HepG2 (cell line): Measurements from ENCODE around the gene MED19. TPM values are rescaled to one million over a fixed set of nuclear protein-coding genes. Genes with fewer than 3 reads are reported as not detected.
A peak's percentile ranks its signal among the peaks of the same experiment; 100 is the strongest.

Source experiments
- CEBPG ChIP-seq: IDR thresholded peaks from 2 replicates; pipeline ENCODE4 v1.6.1; 2016
- FOXK2 ChIP-seq: fragments of 450-650 bp; IDR thresholded peaks from 2 replicates; pipeline ENCODE4 v1.6.1; 2016
- GABPA ChIP-seq, 2 experiments: IDR thresholded peaks; 2 replicates each; pipeline ENCODE4 v1.6.1; 2011 to 2016; ENCODE audit warnings: low read depth in 2 of 2, low read length in 1 of 2, missing biosample characterization in 1 of 2, missing genetic modification characterization in 1 of 2
- PRMT3 ChIP-seq: sonication (generic); formaldehyde crosslinking; IDR thresholded peaks from 2 replicates; pipeline ENCODE4 v1.8.1; 2022; ENCODE audit warnings: low read depth, mild to moderate bottlenecking, moderate library complexity, missing genetic modification reagents, borderline replicate concordance
- SALL2 ChIP-seq: sonication (generic); formaldehyde crosslinking; IDR thresholded peaks from 2 replicates; pipeline ENCODE4 v1.8.1; 2023; ENCODE audit warnings: mild to moderate bottlenecking, missing genetic modification reagents, inconsistent platforms
- ZBTB40 ChIP-seq, 2 experiments: fragments of 450-650 bp in 1 of 2; sonication (generic) in 1 of 2; formaldehyde crosslinking in 1 of 2; IDR thresholded peaks; 2 replicates each; pipeline versions ENCODE4 v1.6.1 to v1.8.0; 2016 to 2022; ENCODE audit warnings: antibody characterized with exemption in 1 of 2, mild to moderate bottlenecking in 1 of 2, missing genetic modification reagents in 1 of 2
- ZNF558 ChIP-seq: sonication (generic); formaldehyde crosslinking; IDR thresholded peaks from 2 replicates; pipeline ENCODE4 v1.9.0; 2022; ENCODE audit warnings: mild to moderate bottlenecking, missing genetic modification reagents, borderline replicate concordance
- ZNF724P ChIP-seq: sonication (generic); formaldehyde crosslinking; IDR thresholded peaks from 2 replicates; pipeline ENCODE4 v1.8.0; 2022; ENCODE audit warnings: missing genetic modification reagents, borderline replicate concordance
- ZNF780A ChIP-seq: sonication (generic); formaldehyde crosslinking; IDR thresholded peaks from 2 replicates; pipeline ENCODE4 v1.8.0; 2022; ENCODE audit warnings: mild to moderate bottlenecking, missing genetic modification reagents, moderate library complexity
- polyA plus RNA-seq, 8 experiments: library from polyadenylated mRNA; depleted of rRNA in 3 of 8; stranded (reverse) in 7 of 8; unstranded in 1 of 8; fragments of >200 nt; fragmentation: Illumina TruSeq in 4 of 8; extraction: Trizol in 4 of 8; gene quantifications; 2 replicates each; pipeline versions ENCODE4 v1.2.1 to v1.2.3, GENCODE V29; 2011 to 2016; ENCODE audit warnings: low read depth in 4 of 8, missing spikeins in 1 of 8, mixed read lengths in 1 of 8; ENCODE audit not compliant: insufficient read depth in 1 of 8
- total RNA-seq, 5 experiments: library from RNA; depleted of rRNA; stranded (reverse); fragments of >200 nt; fragmentation: Illumina TruSeq; extraction: Trizol; gene quantifications; 2 replicates each; pipeline ENCODE4 v1.2.3, GENCODE V29; 2016; ENCODE audit warnings: low read depth in 1 of 5
- TF ChIP-seq, protein P1 (sequence below): sonication (generic); formaldehyde crosslinking; IDR thresholded peaks from 2 replicates; pipeline ENCODE4 v1.4.0; 2020; ENCODE audit warnings: missing genetic modification reagents, low read depth, mild to moderate bottlenecking, borderline replicate concordance
- TF ChIP-seq, protein P2 (sequence below), 2 experiments: fragments of 450-650 bp in 1 of 2; sonication (generic) in 1 of 2; formaldehyde crosslinking; IDR thresholded peaks; 2 replicates each; pipeline versions ENCODE4 v1.5.0 to v1.8.0; 2020 to 2022; ENCODE audit warnings: mild to moderate bottlenecking in 1 of 2, missing genetic modification reagents in 1 of 2

MED19 gene
- total and polyA plus RNA-seq, 2 of the 13 experiments (the other 11 are each of a cell fraction or from before 2014, with no cell fraction given), result 12.9 to 13.8 TPM

- TF ChIP-seq ZBTB40 (IDR thresholded peaks at IDR 0.05) (peak; percentile 71), ZBTB40 (CRISPR knock-in tag; IDR thresholded peaks at IDR 0.05) (peak; percentile 94), ZNF780A (0 out of 2 replicates have a peak, but pooled peaks have one; percentile 69), ZNF724P (CRISPR knock-in tag) (0 out of 2 replicates have a peak, but pooled peaks have one; percentile 21), FOXK2 (peak; percentile 61; the same call in 1 of the 2 replicates), ZNF558 (CRISPR knock-in tag) (peak; percentile 76; the same call in 1 of the 2 replicates), CEBPG (peak; percentile 24; the same call in 1 of the 2 replicates), PRMT3 (CRISPR knock-in tag) (peak; percentile 85; the same call in 1 of the 2 replicates), GABPA (IDR thresholded peaks at IDR 0.05; ENCODE audit: low read depth, low read length) (peak; percentile 89), GABPA (CRISPR knock-in tag; IDR thresholded peaks at IDR 0.05; ENCODE audit: low read depth) (peak; percentile 95), SALL2 (CRISPR knock-in tag) (peak; percentile 35; the same call in 1 of the 2 replicates)
- TF ChIP-seq, protein P1, sequence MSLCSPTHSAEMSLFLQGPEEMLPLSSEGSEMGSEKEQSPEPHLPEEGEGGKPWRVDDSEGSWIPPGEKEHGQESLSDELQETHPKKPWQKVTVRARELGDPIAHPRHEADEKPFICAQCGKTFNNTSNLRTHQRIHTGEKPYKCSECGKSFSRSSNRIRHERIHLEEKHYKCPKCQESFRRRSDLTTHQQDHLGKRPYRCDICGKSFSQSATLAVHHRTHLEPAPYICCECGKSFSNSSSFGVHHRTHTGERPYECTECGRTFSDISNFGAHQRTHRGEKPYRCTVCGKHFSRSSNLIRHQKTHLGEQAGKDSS, result 0 out of 2 replicates have a peak, but pooled peaks have one; percentile 61
- TF ChIP-seq, protein P2, sequence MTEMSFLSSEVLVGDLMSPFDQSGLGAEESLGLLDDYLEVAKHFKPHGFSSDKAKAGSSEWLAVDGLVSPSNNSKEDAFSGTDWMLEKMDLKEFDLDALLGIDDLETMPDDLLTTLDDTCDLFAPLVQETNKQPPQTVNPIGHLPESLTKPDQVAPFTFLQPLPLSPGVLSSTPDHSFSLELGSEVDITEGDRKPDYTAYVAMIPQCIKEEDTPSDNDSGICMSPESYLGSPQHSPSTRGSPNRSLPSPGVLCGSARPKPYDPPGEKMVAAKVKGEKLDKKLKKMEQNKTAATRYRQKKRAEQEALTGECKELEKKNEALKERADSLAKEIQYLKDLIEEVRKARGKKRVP (CRISPR knock-in tag; IDR thresholded peaks at IDR 0.05), result no peak
Measured at GRCh38 chr11:57741132-57742086, 29.4 kb upstream of the MED19 start, which contains the start of gene SELENOH (continued).
